ENCODE data around the gene FAM184A.

The FAM184A gene

DNA sequence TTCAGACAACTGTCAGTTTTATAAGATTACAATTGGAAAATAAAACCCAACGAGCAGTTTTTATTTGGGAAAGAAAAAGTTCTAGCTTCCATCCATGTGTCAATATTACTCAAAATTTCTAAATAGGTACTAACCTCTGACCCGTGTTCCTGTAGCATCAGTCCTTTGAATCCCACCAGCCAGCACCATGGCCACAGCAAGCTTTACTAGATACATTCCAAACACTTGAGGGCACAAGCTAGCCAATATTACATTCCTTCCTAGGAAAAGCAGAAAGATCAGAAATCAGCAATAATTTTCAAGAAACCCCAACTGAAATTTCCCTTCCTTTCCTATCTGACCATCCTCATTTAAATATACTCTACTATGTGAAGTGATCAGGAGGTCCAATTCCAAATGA, 165.3 kb downstream of the FAM184A start:
- DNase-seq (ENCODE audit: low spot score) = no peak

DNA sequence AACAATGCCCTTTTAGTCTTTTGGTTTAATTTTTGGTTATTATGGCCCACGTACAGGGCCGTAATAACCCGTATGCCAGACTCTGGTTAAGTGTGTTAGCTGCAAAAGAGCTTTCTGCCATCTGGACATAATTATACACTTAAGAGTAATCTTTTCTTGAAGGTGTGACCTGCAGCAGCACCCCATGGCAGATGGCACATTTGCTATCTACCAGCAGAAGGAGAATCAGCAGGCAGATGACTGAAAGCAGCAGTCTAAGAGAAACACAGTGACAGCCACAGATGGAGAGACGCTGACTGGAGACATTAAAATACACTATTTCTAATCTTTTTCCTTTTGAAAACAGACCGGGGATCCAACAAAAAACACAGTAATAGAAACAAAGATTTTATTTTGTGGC, 165.8 kb downstream of the FAM184A start:
- DNase-seq (ENCODE audit: low spot score) = no peak
